ENCODE measurements around the gene DLX1.

Gene DLX1

GRCh38 chr2:172096626-172097547 lies 11.6 kb downstream of the DLX1 start:
- DNase-seq: peak in 1 of 56 donors; percentile 15

- DNase-seq: no peak
Measured at GRCh38 chr2:172097557-172098131, 12.3 kb downstream of the DLX1 start.

GRCh38 chr2:172098287-172098649 lies 13.0 kb downstream of the DLX1 start:
- DNase-seq: no peak

- DNase-seq: no peak
Measured at GRCh38 chr2:172098650-172099471, 13.6 kb downstream of the DLX1 start.

DNA sequence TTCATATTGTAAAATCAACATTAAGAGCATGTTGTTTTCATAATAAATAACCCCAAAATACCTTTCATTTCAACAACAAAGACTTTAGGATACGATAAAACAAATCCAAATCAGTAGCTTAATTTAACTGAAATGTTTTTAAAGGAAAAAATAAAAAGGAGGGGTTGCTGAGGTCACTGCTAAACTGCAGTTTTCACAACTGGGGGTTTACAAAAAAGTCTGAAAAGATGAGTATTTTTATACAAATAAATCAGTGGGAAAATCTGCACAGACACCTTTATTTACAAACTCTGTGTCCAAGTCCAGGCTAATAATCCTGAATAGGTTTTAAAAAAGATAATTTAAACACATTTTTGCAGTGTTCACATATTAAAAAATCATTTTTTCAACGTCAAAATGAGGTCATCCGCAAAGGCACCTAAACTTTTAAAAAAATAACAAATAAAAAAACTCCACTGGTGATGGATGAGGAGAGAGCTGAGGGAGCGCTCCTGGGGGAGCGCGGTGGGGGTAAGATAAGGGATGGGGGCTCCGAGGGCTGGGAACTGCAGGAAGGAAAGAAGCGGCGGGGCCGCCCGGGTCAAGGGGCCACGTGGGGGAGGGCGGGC lies 14.3 kb downstream of the DLX1 start:
- DNase-seq: no peak

GRCh38 chr2:172100080-172100934 lies 15.0 kb downstream of the DLX1 start:
- DNase-seq: no peak

DNA sequence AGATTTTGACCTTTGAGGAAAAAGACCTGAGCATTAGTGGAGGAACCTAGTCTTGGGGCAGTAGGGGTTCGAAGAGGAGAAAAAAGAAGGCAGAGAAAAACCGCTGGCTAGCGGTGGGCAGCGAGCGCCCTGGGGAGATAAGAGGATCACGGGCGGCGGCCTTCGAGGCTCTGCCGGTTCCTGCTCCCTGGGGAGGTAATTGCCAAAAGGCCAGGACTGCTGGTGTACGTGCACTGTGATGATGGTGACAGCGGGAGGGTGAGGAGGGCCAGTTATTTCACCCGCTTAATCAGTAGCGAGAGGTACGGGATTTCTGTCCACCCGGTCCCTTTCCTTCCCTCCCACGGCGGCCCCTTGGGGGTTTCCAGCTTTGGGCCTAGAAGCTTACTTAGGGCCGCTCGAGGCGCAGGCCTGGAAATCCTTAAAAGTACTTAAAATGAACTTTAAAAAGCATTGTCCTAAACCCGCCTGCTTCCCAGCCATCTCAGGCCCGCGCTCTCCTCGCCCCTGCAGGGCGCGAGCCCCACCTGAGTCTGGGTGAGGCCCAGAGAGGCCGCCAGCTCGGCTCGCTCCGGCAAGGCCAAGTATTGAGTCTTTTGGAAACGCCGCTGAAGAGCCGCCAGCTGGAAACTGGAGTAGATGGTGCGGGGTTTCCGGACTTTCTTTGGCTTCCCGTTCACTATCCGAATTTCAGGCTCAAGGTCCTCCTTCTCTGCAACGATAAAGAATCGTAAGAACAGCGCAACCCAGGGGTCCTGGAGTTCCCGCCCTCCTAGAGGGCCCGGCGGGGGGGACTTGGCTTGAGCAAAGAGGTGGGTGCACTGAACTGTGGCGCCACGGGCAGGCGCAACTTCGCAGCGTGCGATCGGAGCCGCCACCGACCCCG lies 15.9 kb downstream of the DLX1 start:
- DNase-seq: no peak

DNA sequence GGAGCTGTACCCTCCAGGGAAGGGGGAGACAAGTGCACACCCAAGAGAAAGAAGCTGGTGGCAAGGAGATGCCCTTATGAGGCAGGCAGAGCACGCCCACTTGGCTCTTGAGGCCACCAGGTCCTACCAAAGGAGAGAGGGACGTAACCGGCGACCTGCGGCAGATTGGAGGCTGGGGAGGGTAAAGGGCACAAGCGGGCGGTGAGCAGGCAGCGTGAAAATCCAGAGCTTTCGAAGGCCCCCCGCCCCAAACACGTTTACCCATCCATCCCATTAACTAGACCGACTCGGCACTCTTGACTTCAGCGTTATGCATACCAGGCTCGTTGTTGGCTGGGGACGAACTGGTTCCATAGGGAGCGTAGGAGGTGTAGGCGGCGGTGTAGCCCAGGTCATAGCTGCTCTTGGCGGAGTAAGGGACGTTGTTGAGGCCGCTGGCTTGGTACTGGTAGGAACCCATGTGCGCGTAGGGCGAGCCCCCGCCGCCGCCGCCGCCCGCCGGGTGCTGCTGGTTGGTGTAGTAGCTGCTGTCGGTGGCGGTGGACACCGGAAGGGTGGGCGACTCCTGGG lies 16.6 kb downstream of the DLX1 start:
- no peak for DNase-seq

- DNase-seq: peak in 46 of 56 donors; percentile 11 to 81 (median 50)
Measured at GRCh38 chr2:172102391-172103359, 17.4 kb downstream of the DLX1 start, which contains the start of gene DLX2. DLX2 (minus strand) TSS chr2:172102900; CDS start chr2:172102538, 362 bp downstream.

DNA sequence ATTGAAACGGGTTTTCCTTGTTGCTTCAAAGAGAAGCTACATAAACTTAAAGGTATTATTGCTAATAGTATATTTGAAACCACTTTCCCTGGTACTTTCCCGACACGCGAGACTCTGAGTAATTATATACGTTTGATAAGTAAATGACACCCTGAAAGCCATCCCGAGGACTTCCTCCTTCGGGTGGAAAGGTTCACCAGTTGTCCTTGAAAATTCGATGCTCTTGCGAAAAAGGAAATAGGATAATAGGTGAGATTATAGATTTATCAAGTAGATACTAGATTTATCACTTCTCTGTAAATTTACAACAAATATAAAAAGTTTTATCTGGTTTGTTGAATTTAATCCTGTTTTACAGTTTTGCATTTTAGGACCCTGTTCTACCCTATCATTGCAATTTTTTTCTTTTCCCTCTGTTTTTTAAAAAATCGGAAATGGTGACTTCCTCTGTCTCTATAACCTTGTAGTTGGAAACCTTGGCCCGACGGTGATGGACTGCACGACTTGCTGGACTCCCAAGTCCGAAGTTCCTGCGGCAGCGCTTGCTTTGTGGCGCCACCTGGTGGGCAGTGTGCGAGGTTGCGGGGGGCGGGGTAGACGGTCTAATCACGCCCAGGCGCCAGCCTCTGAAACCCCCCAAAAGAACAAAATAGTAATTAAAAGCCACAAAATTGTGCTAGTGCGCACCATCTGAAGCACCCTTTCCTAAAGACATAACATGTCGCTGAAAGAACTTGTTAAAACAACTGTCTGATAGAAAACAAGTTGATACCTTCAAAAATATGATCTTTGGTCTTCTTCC lies 18.4 kb downstream of the DLX1 start:
- peak in 34 of 56 donors; percentile 11 to 79 (median 42) for DNase-seq

DNA sequence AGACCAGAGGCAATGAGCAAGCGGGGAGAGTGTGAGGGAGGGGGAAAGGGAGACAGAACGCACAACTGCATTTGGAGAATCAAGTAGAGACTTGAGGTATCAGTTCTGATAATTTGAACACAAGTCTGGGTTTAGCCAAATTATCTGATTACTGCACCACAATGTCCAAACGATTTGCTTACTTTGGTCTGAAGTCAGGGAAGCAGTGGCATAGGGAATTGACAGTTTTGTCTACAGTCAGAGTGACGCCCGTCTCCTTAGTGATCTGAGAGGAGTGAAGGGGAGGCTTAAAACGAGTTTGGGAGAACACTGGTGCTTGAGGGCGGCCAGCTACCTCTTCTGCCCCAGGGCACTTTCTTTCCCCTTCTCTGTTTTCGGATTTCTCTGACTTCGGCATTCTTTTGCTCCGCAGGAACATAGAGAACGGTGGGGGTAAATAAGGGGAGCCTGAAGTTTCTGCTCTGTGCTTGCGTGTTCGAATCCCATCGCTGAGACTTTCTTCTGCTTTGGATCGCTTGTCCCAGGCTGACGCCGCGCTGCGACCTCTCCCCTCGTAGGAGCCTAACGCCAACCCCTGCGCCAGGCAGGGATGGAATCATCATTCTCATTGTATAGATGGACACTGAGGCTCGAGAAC lies 20.3 kb downstream of the DLX1 start:
- no peak for DNase-seq

DNA sequence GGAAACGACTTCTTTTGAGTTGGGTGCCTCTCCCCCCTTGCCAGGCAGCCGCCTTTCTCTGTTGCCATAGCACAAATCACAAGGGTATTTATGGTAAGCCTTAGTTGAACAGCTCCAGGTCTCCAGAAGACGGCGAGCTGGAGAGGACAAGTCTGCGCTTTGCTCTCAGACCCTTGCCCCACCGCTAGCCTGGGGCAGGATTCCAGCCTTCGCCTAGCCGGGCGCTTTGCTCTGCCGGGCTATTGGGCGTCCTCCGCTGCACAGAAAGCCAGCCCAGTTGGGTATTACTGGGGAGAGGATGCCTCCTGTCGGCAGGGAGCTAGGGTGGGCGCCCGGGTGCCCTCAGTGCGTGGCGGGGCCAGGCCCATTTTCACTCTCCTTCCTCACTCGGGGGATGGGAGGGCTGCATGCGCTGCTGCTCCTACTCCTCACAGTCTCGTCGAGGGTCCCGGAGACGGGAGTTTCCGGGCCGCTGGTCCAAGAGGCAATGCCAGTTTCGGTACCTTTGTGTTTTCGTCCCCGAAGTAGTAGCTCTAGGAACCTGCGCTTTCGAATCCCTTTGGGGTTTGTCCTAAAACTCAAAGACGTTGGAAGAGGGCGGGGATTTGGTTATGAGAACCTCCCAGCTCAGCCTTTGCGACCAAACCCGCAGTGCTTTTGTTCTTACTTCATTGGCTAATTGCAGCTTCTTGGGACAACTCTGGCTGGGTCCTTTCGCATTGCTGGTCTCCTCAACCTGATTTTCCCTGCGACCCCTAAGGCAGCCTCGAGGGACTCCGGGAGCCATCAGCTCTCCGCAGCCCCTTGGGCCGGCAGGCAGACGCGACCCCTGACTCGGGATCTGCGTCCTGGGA lies 21.0 kb downstream of the DLX1 start:
- DNase-seq: peak in 1 of 56 donors; percentile 22

GRCh38 chr2:172107690-172108586 lies 22.6 kb downstream of the DLX1 start:
- DNase-seq: no peak

DNA sequence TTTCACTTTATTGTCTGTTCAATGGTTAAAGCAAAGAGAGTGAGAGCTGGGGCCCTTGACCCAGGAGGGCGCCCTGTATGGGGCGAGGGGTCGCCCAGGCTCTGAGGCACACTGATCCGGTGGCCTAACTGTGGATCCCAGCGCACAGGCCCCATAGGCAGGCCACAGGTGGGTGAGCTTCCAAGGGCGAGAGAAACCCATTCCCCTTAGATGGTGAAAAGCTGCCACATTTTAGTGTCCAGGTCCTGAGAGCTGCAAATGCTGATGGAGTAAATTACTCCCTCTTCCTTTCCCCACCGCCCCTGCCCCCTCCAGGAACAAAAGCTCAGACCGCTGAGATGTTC lies 23.3 kb downstream of the DLX1 start:
- DNase-seq: no peak
